Activated CD8-positive, alpha-beta memory T cell treated with anti-CD3 and anti-CD28 coated beads for 4 hours (primary cell): ENCODE data around the gene ENOX1.

ENCODE experiments used
- DNase-seq, 2 donors: peaks; one replicate each; pipeline ENCODE4 v3.0.0-alpha.2; 2020; ENCODE audit warnings: low read depth in 2 of 2

ENOX1 gene

DNA sequence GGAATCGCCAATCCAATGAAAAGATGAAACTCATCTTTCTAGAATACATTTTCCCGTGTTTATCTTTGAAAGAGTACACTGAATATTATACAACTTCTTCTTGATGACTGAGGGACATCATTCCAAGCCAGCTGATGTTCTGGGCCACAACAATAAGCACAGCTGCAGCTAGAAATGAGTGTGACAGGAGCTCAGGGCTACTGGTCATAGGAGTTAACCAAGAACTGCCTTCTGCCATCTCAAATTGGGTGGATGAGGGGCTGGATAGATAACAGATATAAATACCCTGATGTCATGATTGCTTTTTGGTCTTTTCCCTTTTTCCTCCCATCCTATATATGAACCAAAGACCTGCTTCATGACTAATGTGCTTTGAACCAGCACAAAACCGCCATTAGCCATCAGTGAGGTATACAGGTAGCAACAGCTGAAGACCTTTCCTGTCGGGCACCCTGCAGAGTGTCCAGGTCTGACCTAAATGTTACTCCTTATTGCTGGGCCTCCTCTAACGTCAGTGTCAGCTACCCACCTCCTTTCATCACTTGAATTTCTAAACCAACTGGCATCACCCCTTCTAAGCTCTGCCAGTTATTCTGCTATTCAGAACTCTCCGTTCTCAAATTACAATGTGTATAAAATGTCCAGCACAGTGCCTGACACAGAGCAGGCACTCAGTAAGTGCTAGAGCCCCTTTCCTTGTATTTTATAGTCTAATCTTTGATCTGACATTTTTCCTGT lies 178.2 kb downstream of the ENOX1 start:
- no peak for DNase-seq

DNA sequence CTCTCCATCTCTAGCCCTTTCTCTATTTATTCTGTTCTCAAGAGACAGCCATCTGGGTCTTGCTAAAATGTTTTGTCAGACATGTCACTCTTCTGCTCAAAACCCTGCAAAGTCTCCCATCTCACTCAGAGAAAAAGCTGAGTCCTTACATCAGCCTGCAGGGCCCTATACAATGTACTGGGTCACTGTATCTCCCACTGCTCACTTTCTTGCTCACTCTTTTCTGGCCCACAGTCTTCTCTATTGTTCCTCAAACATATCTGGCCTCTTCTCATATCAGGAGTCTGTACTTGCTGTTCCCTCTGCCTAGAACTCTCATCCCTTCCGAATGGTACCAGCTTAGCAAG lies 189.2 kb downstream of the ENOX1 start:
- no peak for DNase-seq

DNA sequence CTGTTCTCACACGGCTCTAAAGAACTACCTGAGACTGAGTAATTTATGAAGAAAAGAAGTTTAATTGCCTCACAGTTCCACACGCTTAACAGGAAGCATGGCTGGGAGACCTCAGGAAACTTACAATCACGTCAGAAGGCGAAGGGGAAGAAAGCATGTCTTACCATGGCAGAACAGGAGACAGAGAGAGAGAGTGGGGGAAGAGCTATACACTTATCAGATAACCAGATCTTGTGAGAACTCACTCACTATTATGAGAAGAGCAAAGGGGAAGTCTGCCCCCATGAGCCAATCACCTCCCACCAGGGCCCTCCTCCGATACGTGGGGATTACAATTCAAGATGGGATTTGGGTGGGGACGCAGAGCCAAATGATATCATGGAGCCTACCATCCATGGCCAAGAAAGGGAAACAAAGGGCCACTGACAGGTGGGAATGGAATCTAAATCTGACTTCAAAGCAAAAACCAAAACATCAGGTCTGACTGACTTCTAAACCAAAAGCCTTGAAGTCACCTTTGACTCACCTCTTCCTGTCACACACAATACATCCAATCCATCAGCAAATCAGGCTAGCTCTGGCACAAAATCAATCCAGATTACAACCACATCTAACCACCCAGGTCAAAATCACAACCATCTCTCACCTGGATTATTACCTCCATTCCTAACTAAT lies 189.7 kb downstream of the ENOX1 start:
- DNase-seq, result no peak

DNA sequence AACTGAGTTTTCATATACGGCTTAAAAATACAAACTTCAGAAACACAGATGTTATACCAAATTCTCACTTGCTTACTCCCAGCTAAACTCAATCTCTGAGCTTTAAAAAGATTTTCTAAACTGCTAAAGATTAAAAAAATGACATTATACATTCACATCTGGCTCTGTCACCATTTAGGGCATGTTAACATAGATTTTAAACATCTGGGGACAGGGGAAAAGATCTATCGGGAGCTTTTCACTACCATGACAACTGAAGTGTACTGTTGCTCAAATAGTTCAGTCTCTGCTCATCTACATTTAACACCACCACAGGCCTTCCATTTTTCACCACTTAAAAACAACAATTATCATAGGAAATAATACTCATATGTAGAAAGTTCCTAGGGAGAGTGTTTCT lies 190.8 kb downstream of the ENOX1 start:
- DNase-seq, result no peak

DNA sequence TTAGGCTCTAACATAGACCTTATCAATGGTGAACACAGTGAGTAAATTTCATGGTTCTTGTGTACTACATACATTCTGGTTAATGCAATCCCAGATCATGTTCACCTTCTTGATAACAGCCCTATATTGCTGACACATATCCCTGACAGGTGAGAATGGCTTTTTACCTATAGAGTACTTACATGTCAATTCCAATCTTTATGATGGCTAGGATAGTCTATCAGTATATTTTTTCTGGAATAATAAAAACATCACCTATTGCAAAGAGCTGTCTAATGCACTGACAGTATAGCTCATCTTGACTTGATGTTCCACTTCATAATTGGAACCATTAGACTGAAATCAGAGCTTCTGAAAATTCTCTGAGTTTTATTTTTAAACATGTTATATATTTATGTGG lies 199.4 kb downstream of the ENOX1 start:
- no peak for DNase-seq

DNA sequence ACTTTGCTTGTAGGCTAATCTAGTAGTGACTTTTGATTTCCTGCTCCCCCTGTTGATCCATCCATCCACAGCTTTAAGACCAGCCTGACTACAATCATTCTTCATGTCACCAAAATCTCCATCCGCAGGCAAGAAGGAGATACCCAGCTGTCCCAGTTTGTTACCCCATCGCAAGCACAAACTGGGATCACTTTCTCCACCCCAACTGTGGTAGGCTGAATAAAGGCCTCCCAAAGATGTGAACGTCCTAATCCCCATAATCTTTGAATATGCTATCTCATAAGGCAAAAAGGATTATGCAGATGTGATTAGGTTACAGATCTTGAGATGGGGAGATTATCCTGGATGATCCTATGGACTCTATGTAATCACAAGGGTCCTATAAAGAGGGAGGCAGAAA lies 202.0 kb downstream of the ENOX1 start:
- DNase-seq, result no peak

DNA sequence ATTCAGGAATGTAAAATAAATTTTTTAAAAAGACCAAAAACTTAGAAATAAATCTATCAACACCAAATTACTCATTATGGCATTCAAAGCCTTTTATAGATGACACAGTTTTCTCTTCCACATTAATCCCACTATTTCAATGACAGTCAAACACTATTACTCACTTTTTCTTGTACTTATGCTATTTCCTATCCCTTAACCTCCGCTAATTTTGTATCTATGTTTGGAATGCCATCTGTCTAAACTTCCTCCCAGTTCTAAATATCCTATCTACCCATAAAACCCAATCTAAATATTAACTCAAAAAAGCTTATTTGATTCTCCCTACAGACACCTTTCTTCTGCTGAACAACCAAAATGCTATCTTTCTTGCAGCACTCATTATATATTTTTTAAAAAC lies 203.5 kb downstream of the ENOX1 start:
- DNase-seq, result no peak

DNA sequence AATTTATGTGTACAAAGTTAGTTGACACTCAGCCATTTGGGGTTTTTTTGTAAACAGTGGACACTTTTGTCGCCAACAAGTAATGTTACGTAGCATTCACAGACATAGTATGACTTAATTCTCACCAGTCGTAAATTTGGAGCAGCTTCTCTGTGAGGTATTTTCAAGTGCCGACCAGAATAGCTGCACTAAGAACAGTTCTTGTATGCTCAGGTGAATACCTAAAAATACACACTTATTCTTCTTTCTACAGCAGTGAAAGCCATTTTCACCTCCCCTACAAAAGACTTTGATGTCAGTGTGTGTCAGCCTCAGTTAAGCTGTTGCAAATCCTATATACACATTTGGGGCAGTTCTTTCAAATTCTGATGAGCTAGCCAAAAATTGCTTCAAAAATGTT lies 206.5 kb downstream of the ENOX1 start:
- DNase-seq, result no peak

DNA sequence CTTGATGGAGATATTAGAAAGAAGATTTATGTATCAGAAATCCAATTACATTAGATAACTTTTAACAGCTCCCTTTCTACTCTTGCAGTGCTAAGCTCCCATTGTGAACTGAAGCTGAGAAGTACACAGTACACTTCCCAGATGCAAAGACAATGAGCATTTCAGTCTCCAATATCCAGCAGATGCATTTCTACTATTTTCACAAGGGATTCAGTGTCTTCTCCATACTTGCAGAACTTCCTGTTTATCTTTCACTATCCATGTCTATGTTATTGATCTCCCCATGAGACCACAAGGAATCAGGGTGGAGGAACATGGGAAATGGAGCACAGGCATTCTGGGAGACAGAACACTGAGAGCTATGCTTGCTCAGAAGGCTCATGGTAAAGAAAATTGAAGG lies 207.5 kb downstream of the ENOX1 start:
- DNase-seq, result no peak

DNA sequence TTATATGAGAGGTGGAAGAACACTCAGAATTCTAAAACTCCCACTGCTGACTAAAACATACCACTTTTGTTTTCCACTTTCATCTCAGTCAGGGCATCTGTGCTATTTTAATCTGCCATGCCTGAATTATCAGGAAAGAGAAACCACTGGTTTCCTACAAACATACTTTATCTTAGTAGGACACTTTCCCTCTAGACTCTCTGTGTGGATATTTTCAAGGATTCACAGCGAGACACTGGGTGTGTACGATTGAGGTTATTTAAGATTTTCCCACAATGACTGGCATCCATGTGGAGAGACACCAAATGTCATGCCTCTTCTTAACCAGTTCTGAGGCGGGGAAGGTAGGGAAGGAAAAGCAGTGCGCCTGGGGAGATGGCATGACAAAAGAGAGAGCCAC lies 212.2 kb downstream of the ENOX1 start:
- no peak for DNase-seq

DNA sequence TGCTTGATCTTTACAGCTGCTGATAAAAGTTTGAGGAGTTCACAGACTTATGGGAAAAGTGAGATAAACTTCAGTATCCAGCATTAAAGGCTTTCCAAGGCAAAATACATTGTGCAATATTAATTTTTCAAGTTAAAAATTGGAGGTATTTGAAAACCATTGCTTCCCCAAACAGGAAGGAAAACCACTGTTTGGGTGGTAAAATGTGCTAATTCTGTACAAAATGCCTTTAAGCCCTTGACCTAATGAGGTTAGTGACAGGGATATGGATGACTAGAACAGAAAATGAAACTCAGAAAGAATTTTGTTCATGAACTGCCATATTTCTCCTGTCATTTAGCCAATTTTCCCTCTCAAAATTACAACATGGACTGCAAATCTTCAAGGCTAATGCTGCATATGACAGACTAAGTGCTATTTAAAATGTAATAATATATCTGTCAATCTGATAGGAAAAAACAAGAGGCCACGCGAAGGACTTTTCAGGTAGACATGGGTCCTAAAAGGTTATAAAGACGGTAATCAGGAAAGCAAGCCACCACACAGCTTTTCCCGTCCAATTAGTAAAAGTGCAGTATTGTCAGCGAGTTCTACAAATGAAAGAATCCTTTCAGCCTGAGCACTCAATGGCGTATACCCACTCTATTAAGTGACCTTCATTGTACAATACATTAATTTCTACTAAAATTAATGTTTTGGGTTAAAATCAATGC lies 212.8 kb downstream of the ENOX1 start:
- DNase-seq, result no peak

DNA sequence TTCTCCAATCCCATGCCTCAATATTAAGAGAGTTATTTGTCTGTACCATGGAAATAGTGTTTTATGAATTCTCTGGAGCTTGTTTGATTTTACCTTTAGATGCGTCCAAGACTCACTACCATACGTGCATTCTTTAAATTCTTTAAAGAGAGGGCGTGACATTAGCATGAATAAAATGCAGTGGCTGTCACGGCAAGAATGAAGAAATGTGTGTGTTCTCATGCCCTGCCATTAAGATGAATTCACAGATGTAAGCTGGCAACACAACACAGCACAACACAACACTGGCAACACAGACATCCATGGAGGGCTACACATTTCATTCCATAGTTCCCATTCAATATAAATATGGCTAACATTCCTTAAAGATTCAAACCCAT lies 213.4 kb downstream of the ENOX1 start:
- no peak for DNase-seq

DNA sequence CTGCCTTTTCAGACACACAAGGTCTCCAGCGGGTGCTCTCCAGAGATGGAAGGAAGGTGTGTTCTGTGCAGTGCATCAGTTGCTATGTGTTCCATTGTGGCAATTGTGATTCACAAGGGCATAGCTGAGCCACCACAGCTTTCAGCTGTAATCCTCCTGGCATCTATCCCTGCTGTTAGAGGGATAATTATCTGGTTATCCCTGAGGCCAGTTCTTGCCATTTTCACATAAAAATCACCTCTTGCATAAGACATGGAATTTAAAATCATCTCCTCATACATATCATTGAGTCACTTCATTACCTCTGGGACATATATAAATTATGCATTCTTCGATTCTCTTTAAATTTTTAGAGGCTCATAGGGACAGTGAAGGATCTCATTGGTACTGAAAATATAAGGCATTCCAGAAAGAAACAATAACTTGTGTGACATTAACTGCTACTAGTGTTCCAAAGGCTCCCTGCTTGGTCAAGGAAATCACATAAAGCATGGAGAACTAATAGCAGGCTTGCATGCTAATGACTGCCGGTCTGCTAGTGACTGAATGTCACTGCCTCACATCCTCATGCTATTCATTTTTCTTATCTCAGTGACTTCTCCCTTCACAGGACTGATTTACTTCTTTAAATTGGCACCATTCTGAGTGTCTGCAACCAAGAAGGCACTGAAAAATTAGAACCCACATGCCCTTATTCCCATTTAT lies 214.0 kb downstream of the ENOX1 start:
- DNase-seq, result no peak

DNA sequence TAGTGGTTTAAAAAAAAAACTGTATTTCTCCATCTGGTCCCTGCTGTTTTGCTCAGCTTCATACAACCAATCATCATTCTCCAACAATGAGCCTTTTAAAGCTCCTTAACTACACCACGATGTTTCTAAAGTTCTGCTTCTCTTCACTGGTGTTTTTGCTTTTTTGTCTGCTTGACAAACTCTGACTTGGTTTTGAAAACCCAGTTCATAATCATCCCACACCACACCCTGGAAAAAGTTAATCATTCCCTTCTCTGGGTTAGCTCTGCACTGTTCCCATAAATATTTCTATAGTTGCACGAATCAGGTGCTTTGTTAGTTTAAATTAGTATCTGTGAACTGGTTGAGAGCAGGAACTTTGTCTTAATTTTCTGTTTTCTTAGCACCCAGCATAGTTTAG lies 217.1 kb downstream of the ENOX1 start:
- DNase-seq, result no peak

DNA sequence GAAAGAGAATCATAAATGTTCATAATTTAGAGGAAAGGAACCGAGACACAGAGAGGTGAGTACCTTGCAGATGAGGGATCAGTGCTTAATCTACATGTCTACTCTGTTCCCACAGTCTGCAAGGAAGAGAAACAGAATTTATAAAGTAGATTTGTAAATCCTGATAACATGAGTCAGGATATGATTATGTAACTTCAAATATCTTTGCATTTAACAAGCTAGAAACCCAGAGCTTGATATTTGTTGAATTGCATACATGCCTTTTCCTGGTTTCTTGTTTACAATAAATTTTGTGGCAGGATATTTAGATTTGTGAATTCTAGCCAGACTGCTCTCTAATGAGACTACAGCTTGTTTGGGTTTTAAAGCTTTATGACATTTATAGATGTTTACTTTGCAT lies 219.2 kb downstream of the ENOX1 start:
- DNase-seq, result no peak

DNA sequence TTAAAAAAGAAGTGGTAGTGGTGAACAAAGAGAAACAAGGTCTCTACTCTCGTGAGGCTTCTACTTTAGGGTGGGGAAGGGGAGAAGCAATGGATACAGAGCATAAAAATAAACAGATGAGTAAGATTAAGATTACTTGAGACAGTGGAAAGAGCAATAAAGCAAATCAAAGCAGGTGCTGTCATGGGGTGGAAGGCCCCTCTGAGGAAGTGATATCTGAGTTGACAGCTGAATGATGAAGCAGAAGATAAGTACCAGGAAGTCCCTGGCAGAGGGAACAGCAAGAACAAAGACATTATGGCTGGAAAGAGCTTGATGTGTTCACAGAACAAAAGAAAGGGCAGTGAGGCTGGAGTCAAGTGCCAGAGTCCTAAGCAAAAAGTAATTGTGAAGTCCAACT lies 221.8 kb downstream of the ENOX1 start:
- DNase-seq, result no peak

DNA sequence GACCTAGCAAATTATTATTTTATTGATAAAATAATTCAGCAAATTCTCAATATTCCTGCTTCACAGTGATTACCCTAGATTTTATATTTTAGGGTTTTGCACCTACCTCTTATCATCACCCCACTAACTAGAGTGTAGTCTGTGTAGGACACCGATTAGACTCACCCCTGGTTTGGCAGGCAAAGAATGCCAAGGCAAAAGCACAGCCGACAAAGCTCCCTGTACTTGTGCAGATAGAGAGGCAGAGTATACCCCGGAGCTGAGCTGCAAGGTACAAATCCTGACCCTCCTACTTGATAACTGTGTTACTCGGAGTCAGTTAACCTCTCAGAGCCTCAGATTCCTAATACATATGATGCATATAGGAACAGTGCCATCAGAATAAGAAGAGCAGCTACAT lies 225.7 kb downstream of the ENOX1 start:
- no peak for DNase-seq

DNA sequence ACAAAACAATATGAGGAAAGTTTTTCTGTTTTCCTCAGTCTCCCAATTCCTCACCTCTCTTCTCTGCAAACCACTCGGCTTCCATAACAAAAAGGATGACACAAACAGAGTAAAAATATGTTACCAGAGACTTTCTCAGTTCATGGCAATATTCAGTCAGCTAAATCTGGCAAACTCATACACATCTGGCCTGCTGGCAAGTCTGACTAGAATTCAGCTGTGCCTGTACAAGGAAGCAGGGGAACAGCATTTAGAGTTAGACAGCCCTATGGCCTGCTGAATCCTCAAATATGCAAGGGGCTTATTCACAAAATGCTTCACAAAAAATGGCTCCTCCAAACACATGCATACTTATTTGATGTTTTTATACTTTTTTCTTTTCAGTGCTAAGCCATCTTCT lies 227.8 kb downstream of the ENOX1 start:
- DNase-seq, result no peak

DNA sequence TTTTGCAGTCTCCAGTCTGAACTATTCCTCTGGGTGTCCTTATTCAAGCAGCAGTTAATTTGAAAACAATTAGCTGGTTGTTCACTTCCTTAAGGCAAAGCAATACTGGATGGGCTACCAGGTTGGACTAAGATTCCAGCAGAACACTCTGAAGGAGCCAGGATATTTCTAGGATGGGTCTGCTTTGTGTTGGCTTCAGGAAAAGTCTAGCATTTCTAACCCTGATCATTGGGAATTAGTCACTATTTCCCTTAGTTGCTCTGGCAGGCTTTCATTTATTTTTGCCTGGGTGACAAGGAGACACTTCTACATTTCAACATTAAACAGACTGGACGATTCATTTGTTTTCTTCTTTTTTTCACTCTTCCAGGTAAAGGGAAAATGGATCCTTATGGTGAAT lies 228.4 kb downstream of the ENOX1 start:
- no peak for DNase-seq

DNA sequence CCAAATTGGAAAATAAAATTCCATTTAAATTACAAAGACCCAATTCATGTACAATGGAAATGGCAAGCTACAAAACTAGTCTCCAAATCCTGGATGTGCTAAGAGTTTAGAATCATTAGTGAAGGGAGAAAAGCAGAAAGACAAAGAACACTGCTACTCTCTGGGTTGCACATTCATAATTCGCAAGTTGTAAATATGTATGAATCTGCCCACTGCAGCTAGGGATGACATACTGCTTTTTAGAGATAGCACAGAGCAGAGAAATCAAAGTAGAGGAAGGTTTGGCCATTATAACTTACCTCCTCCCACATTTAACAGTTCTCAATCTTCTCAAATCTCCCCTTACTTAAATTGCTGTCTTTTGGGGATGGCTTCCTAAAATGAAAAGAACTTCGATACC lies 231.1 kb downstream of the ENOX1 start:
- no peak for DNase-seq

DNA sequence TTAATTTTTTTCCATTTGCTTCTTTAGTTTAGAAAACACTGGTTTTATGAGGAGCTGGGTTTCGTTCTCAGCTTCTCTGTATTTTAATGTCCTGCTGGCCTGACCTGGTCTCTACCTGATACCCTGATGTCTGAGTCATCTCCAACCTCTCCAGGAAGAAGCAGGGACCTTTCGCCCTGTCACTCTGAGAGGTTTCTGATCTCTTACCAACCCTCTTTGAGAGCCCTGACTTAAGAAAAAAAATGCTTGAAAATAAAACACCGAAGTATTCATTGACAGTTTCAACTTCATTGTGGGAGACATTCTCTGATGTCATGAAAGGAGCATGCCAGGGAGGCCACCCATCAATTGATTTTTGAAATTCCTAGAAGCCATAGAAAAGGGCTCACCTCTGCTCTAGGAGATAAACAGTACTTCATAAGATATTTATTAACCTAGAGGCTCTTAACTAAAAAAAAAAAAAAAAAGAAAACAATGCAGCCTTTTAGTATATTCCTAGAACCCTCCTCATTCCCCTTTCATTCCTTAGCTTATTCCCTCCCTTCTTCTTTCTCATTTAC lies 234.8 kb downstream of the ENOX1 start:
- no peak for DNase-seq

DNA sequence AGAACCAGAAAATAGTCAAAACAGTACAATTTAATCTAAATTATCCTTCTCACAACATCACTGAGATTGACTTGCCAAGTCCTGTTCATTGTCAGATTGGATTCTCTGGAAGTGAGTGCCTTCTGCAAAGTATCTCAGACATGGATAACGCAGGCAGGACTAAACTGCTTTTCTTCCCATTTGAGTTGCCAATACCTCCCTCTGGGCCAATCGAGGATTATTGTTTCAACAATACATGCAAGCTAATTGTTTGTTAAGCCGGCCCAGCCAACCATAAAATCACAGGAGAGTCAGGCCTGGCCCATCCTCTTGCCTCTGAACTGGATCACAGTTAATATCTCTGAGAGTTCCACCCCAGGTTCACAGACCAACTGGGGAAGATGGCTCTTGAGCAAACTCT lies 240.0 kb downstream of the ENOX1 start:
- no peak for DNase-seq
